ENCODE data around the gene ANKRD17.

Gene ANKRD17

DNA sequence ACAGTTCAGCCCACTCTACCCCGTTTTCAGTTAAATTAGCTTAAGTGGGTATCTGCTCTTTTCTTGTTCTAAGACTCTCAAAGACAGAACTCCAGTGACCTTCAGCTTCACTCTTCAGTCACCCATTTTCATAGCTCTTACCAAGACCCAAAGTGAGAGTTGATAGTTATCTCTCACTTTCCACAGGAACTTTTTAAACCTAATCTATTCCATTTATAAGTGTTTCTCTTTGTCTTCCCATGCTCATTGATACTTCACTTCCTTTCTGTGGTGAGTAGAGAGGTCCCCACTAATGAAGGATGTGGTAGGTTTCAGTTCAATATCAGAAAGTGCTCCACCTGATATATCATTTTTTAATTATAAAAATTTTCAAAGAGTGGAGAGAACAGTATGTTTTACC, 222.5 kb downstream of the ANKRD17 start:
- no peak overlapping the region for H3K4me3 ChIP-seq (ENCODE audit: control insufficient read depth, low read depth, low read length)
- DNase-seq (ENCODE audit: low read depth), result no peak
- TF ChIP-seq, protein P1, sequence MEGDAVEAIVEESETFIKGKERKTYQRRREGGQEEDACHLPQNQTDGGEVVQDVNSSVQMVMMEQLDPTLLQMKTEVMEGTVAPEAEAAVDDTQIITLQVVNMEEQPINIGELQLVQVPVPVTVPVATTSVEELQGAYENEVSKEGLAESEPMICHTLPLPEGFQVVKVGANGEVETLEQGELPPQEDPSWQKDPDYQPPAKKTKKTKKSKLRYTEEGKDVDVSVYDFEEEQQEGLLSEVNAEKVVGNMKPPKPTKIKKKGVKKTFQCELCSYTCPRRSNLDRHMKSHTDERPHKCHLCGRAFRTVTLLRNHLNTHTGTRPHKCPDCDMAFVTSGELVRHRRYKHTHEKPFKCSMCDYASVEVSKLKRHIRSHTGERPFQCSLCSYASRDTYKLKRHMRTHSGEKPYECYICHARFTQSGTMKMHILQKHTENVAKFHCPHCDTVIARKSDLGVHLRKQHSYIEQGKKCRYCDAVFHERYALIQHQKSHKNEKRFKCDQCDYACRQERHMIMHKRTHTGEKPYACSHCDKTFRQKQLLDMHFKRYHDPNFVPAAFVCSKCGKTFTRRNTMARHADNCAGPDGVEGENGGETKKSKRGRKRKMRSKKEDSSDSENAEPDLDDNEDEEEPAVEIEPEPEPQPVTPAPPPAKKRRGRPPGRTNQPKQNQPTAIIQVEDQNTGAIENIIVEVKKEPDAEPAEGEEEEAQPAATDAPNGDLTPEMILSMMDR (conservative IDR thresholded peaks at IDR 0.05; ENCODE audit: control insufficient read depth, insufficient read depth, low read depth, low read length), result no peak

GRCh38 chr4:73034896-73035295, 223.7 kb downstream of the ANKRD17 start:
- no peak for DNase-seq (ENCODE audit: low read depth)
- no peak overlapping the region for H3K4me3 ChIP-seq (ENCODE audit: control insufficient read depth, low read depth, low read length)
- TF ChIP-seq, protein P1 (conservative IDR thresholded peaks at IDR 0.05; ENCODE audit: control insufficient read depth, insufficient read depth, low read depth, low read length), result no peak

DNA sequence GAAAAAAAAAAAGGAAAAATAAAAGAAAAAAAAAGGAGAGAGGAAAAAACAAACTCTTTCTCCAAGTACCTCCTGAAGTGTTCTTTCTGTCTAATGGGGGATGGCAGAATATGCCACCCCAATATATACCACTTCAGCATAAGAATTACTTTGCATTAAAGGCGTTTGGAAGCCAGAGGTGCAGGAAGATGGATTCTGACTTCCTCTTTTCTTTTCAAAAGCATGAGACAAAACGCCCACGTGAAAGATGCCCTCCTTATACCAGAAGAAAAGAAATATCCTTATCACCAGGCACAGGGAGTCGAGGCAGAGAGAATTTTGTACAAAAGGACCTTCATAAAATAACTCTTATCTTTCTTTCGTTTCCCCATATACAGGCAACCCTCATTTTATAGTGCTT, 230.0 kb downstream of the ANKRD17 start:
- TF ChIP-seq, protein P1 (conservative IDR thresholded peaks at IDR 0.05; ENCODE audit: control insufficient read depth, insufficient read depth, low read depth, low read length), result no peak
- no peak for DNase-seq (ENCODE audit: low read depth)
- no peak overlapping the region for H3K4me3 ChIP-seq (ENCODE audit: control insufficient read depth, low read depth, low read length)

All from fibroblast of mammary gland (primary cell).